Karpas-422 (cell line): Measurements from ENCODE around the gene SERPINF2. TPM values are rescaled to one million over a fixed set of nuclear protein-coding genes. Genes with fewer than 3 reads are reported as not detected.

Experiments
- DNase-seq: peaks from one replicate; pipeline ENCODE4 v3.0.0-alpha.2; 2015
- H2AFZ ChIP-seq: fragments of 200-600 bp; sonication (generic); 2 replicates; pipeline ENCODE4 v1.6.1; 2014; ENCODE audit warnings: antibody characterized with exemption, low read length, mixed read lengths
- H3K27ac ChIP-seq: fragments of 200-600 bp; sonication (generic); 2 replicates; pipeline ENCODE4 v1.5.1; 2014; ENCODE audit warnings: mild to moderate bottlenecking, low read length, moderate library complexity
- H3K27me3 ChIP-seq: fragments of 200-600 bp; sonication (generic); 2 replicates; pipeline ENCODE4 v1.6.1; 2014; ENCODE audit warnings: low read length, mixed read lengths
- H3K36me3 ChIP-seq: fragments of 200-600 bp; sonication (generic); 2 replicates; pipeline ENCODE4 v1.6.1; 2014; ENCODE audit warnings: low read length, mixed read lengths; ENCODE audit not compliant: insufficient read depth
- H3K4me1 ChIP-seq: fragments of 200-600 bp; sonication (generic); 2 replicates; pipeline ENCODE4 v1.6.1; 2014; ENCODE audit warnings: mild to moderate bottlenecking, low read length, mixed read lengths
- H3K4me2 ChIP-seq: fragments of 200-600 bp; sonication (generic); 2 replicates; pipeline ENCODE4 v1.6.1; 2014; ENCODE audit warnings: low read length, low read depth, mild to moderate bottlenecking; ENCODE audit not compliant: poor library complexity, severe bottlenecking
- H3K4me3 ChIP-seq: fragments of 200-600 bp; sonication (generic); 2 replicates; pipeline ENCODE4 v1.5.1; 2014; ENCODE audit warnings: mild to moderate bottlenecking, antibody characterized with exemption, low read length, mixed read lengths
- H3K79me2 ChIP-seq: fragments of 200-600 bp; sonication (generic); 2 replicates; pipeline ENCODE4 v1.6.1; 2014; ENCODE audit warnings: mild to moderate bottlenecking, low read length, mixed read lengths
- H3K9ac ChIP-seq: fragments of 200-600 bp; sonication (generic); 2 replicates; pipeline ENCODE4 v1.6.0; 2014; ENCODE audit warnings: low read length
- H3K9me2 ChIP-seq: fragments of 200-600 bp; sonication (generic), shearing (Covaris generic); replicated peaks from 2 replicates; pipeline ENCODE4 v1.6.0; 2014; ENCODE audit warnings: mild to moderate bottlenecking, low read length, moderate library complexity; ENCODE audit not compliant: insufficient read depth
- H3K9me3 ChIP-seq: fragments of 300-700, 200-600 bp; sonication (generic); 2 replicates; pipeline ENCODE4 v1.6.1; 2014; ENCODE audit warnings: low read length, mixed read lengths
- H4K20me1 ChIP-seq: fragments of 200-600 bp; sonication (generic); 2 replicates; pipeline ENCODE4 v1.6.1; 2014; ENCODE audit warnings: mild to moderate bottlenecking, antibody characterized with exemption, low read length, low read depth; ENCODE audit not compliant: insufficient read depth
- total RNA-seq: library from RNA; depleted of rRNA; stranded (reverse); fragments of >200 nt; shearing (Covaris generic); gene quantifications from 2 replicates; pipeline ENCODE4 v1.2.3, GENCODE V29; 2014; ENCODE audit warnings: low replicate concordance

Gene SERPINF2
- total RNA-seq, 1 experiment from 2014 or later: 0.19 TPM

- H3K27me3 ChIP-seq: no peaks in the 10 kb centered on the region
- no peak overlapping the region for H3K4me3 ChIP-seq
- H3K9me2 ChIP-seq: no peaks in the 10 kb centered on the region
- no peak for DNase-seq
- H2AFZ ChIP-seq: no peak overlapping the region
- H3K27ac ChIP-seq: no peak overlapping the region
- H4K20me1 ChIP-seq: no peaks in the 10 kb centered on the region
- H3K79me2 ChIP-seq: no peaks in the 10 kb centered on the region
- no peak overlapping the region for H3K4me2 ChIP-seq
- no peak overlapping the region for H3K9ac ChIP-seq
- H3K36me3 ChIP-seq: peaks cover 8% of the 10 kb centered on the region; the same call in 1 of the 2 replicates
- peaks cover 3% of the 10 kb centered on the region; the same call in 1 of the 2 replicates for H3K4me1 ChIP-seq
- H3K9me3 ChIP-seq: no peaks in the 10 kb centered on the region
Observed at GRCh38 chr17:1776857-1777256, 34.2 kb downstream of the SERPINF2 start.

- H3K9ac ChIP-seq: no peak overlapping the region
Observed at GRCh38 chr17:1779571-1780131, 37.0 kb downstream of the SERPINF2 start.

GRCh38 chr17:1782171-1782567 is 39.5 kb downstream of the SERPINF2 start:
- Histone ChIP-seq H3K4me1 (no peaks in the 10 kb centered on the region), H4K20me1 (no peaks in the 10 kb centered on the region), H3K9me3 (no peaks in the 10 kb centered on the region), H3K79me2 (no peaks in the 10 kb centered on the region), H3K27ac (no peak overlapping the region), H3K27me3 (no peaks in the 10 kb centered on the region), H3K36me3 (peaks cover 24% of the 10 kb centered on the region; the same call in 1 of the 2 replicates), H3K9me2 (no peaks in the 10 kb centered on the region), H2AFZ (no peak overlapping the region), H3K9ac (no peak overlapping the region), H3K4me2 (no peak overlapping the region), H3K4me3 (no peak overlapping the region)
- no peak for DNase-seq

More at GRCh38 chr17:1779571-1780131, 37.0 kb downstream of the SERPINF2 start:
- H3K4me1 ChIP-seq: peaks cover 3% of the 10 kb centered on the region; the same call in 1 of the 2 replicates
- H3K36me3 ChIP-seq: peaks cover 17% of the 10 kb centered on the region; the same call in 1 of the 2 replicates
- no peaks in the 10 kb centered on the region for H3K27me3 ChIP-seq
- H3K4me3 ChIP-seq: no peak overlapping the region
- no peaks in the 10 kb centered on the region for H3K9me3 ChIP-seq
- no peak overlapping the region for H2AFZ ChIP-seq
- no peak overlapping the region for H3K4me2 ChIP-seq
- no peaks in the 10 kb centered on the region for H3K79me2 ChIP-seq
- no peaks in the 10 kb centered on the region for H4K20me1 ChIP-seq
- no peak overlapping the region for H3K27ac ChIP-seq
- no peaks in the 10 kb centered on the region for H3K9me2 ChIP-seq
- DNase-seq: no peak

DNA sequence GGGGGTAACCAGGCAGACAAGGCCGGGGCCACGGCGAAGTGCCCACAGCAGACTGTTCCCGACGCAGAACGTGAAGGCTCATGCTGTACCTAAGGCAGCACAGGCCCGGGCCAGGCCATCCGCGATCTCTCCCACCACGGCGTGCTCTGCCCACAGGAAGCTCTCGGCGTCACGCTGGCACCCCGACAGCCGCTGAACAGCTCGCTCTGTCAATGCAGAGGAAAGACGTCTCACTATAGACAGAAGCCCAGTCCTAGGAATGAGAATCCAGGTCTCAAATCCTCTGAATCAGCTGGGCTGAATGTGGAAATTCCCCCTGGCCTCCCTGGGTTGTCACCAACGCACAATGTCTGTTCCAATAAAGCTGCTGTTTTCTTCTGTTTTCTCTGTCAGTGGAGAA is 40.6 kb downstream of the SERPINF2 start:
- DNase-seq: no peak
- H3K36me3 ChIP-seq: peaks cover 24% of the 10 kb centered on the region; the same call in 1 of the 2 replicates
- no peaks in the 10 kb centered on the region for H3K79me2 ChIP-seq
- H3K9me3 ChIP-seq: no peaks in the 10 kb centered on the region
- H3K4me3 ChIP-seq: no peak overlapping the region
- no peak overlapping the region for H3K4me2 ChIP-seq
- H3K27me3 ChIP-seq: no peaks in the 10 kb centered on the region
- H3K9ac ChIP-seq: no peak overlapping the region
- H2AFZ ChIP-seq: no peak overlapping the region
- H3K27ac ChIP-seq: no peak overlapping the region
- H3K4me1 ChIP-seq: no peaks in the 10 kb centered on the region
- H4K20me1 ChIP-seq: no peaks in the 10 kb centered on the region
- no peaks in the 10 kb centered on the region for H3K9me2 ChIP-seq

GRCh38 chr17:1783834-1784611 is 41.4 kb downstream of the SERPINF2 start:
- Histone ChIP-seq H3K9me3 (no peaks in the 10 kb centered on the region), H4K20me1 (no peaks in the 10 kb centered on the region), H3K9ac (no peak overlapping the region), H3K27me3 (no peaks in the 10 kb centered on the region), H3K4me2 (no peak overlapping the region), H3K9me2 (no peaks in the 10 kb centered on the region), H3K4me1 (no peaks in the 10 kb centered on the region), H2AFZ (no peak overlapping the region), H3K79me2 (no peaks in the 10 kb centered on the region), H3K36me3 (peaks cover 24% of the 10 kb centered on the region; the same call in 1 of the 2 replicates), H3K4me3 (no peak overlapping the region), H3K27ac (no peak overlapping the region)
- peak; percentile 57 for DNase-seq

- peaks cover 4% of the 10 kb centered on the region; the same call in 1 of the 2 replicates for H3K79me2 ChIP-seq
- H3K9me2 ChIP-seq: no peaks in the 10 kb centered on the region
- peaks cover 24% of the 10 kb centered on the region; the same call in 1 of the 2 replicates for H3K36me3 ChIP-seq
- no peaks in the 10 kb centered on the region for H3K27me3 ChIP-seq
- no peak overlapping the region for H3K9ac ChIP-seq
- H2AFZ ChIP-seq: no peak overlapping the region
- no peak overlapping the region for H3K27ac ChIP-seq
- peaks cover 3% of the 10 kb centered on the region; the same call in 1 of the 2 replicates for H3K4me1 ChIP-seq
- H4K20me1 ChIP-seq: no peaks in the 10 kb centered on the region
- H3K9me3 ChIP-seq: no peaks in the 10 kb centered on the region
- H3K4me3 ChIP-seq: no peak overlapping the region
- no peak overlapping the region for H3K4me2 ChIP-seq
- DNase-seq: no peak
Observed at GRCh38 chr17:1785930-1786329, 43.3 kb downstream of the SERPINF2 start.

DNA sequence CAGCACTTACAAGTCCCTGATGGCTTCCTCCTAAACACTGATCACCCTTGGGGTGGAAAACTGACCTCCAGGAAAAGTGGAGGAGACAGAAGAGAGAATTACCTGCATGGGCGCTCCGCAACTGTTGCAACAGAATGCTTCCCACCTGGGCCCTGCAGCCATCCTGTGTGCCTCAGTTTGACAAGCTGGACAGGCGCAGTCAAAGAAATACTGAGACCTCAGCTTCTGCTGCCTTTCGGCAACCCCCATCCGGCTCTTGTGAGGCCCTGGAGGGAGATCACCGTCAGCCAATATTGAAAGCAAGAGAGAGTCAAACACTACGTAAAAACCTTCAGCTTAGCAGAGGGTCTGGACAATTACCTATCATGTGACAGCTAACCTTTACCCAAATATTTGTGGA is 44.0 kb downstream of the SERPINF2 start:
- H3K9ac ChIP-seq: no peak overlapping the region
- no peak for DNase-seq
- no peaks in the 10 kb centered on the region for H4K20me1 ChIP-seq
- no peak overlapping the region for H3K4me3 ChIP-seq
- H3K9me2 ChIP-seq: no peaks in the 10 kb centered on the region
- H3K27ac ChIP-seq: no peak overlapping the region
- peaks cover 17% of the 10 kb centered on the region; the same call in 1 of the 2 replicates for H3K36me3 ChIP-seq
- H3K27me3 ChIP-seq: no peaks in the 10 kb centered on the region
- H2AFZ ChIP-seq: no peak overlapping the region
- H3K4me1 ChIP-seq: peaks cover 10% of the 10 kb centered on the region
- H3K9me3 ChIP-seq: no peaks in the 10 kb centered on the region
- no peak overlapping the region for H3K4me2 ChIP-seq
- peaks cover 10% of the 10 kb centered on the region for H3K79me2 ChIP-seq

DNA sequence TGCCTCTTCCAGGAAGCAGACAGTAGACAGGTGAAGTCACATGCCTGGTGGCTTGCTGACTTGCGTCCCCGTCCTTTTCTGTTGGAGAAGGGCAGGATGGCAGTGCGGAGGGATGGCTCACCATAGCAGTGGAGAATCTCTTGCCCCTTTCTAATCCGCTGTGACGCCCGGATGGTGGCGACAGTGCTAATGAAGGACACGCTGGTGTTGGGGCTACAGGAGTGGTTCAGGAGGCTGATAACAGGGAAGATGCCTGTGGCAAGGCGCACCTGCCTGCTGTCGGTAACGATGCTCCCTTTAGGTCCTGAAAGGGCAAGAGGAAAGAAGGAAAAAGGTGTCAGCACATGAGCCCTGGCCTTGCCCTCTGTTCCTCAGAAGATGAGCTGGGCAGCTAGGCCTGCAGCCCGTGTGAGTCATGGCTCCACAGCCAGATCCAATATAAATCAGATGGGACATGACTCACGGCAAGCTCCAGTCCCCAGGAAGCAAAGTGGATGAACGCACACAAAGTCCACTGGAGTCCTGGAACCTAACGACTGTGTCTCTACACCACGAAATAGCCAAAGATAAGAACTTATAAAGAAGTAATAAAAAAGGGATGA is 44.7 kb downstream of the SERPINF2 start:
- H4K20me1 ChIP-seq: no peaks in the 10 kb centered on the region
- peaks cover 11% of the 10 kb centered on the region; the same call in 1 of the 2 replicates for H3K36me3 ChIP-seq
- no peaks in the 10 kb centered on the region for H3K9me2 ChIP-seq
- H3K4me1 ChIP-seq: peaks cover 11% of the 10 kb centered on the region
- H3K9ac ChIP-seq: no peak overlapping the region
- H3K27ac ChIP-seq: no peak overlapping the region
- H3K79me2 ChIP-seq: peaks cover 12% of the 10 kb centered on the region
- no peak overlapping the region for H3K4me3 ChIP-seq
- no peaks in the 10 kb centered on the region for H3K27me3 ChIP-seq
- no peak overlapping the region for H2AFZ ChIP-seq
- no peaks in the 10 kb centered on the region for H3K9me3 ChIP-seq
- no peak overlapping the region for H3K4me2 ChIP-seq
- no peak for DNase-seq
